Ecto neural progenitor cell (in vitro differentiated cells): Measurements from ENCODE around the gene LTBP1.

ENCODE experiments used
- DNase-seq: peaks from one replicate; pipeline ENCODE4 v3.0.0-alpha.2; 2018; ENCODE audit warnings: low spot score

LTBP1 gene

DNA sequence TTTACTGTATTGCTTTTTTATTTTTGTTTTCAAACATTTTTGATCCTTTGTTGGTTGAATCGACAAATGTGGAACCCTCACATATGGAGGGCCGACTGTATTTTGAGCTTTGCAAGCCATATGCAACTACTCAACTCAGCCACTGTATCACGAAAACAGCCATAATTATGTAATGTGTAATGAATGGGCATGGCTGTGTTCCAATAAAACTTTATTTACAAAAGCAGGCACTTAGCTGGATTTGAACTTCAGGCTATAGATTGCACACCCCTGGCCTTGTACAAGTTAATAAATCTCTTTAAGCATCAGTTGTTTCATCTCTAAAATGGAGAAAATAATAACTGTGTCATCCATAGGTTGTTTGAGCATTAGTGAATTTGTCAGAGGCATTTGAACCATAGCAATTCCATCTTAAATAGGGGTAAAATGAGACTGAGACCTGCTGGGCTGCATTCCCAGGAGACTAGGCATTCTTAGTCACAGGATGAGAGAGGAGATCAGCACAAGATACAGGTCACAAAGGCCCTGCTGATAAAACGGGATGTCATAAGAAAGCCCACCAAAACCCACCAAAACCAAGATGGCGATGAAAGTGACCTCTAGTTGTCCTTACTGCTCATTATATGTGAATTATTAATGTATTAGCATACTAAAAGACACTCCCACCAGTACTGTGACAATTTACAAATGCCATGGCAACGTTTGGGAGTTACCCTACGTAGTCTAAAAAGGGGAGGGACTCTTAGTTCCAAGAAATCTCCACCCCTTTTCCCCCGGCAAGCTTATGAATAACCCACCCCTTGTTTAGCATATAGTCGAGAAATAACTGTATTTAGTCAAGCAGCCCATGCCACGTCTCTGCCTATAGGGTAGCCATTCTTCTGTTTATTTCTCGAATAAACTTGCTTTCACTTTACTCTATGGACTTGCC, 13.7 kb upstream of the LTBP1 start:
- DNase-seq = no peak

GRCh38 chr2:32933756-32934095, 13.0 kb upstream of the LTBP1 start:
- no peak for DNase-seq

DNA sequence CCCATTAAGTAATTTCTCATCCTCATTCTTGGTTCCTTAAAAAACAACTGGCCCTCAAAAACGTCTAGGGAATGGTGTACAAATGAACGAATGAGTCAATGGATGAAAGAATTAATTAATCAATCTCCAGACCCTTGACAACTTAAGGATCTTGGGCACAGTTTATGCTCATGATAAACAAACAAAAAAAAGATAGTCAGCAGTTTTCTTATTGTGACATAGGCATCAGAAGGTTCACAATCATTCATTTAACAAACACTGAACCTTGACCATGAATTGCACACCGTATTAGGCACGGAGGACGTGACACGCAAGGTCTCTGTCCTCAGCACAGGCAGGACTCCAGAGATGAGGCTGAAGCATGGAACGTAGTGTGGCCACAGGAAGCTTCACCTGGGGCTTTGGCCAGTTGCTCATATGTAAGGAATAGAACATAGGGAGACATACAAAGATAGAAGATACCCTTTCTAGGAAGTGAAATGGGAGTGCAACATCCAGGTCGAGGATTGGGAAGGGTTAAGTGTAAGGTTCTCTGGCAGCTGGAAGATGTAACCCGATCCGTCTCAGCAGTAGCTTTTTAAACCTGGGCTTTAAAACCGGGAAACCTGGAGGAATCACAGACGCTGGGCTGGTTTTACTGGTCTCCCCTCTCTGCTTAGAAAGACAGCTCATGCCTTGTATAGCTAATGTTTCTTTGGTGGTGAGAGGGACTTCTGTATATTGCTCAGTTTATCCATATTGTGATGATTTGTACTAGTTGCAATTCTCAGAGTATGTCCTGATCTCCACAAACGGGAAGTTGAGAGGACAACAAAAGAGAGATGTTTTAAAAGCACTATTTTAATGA, 8.9 kb upstream of the LTBP1 start:
- peak; percentile 49 for DNase-seq

DNA sequence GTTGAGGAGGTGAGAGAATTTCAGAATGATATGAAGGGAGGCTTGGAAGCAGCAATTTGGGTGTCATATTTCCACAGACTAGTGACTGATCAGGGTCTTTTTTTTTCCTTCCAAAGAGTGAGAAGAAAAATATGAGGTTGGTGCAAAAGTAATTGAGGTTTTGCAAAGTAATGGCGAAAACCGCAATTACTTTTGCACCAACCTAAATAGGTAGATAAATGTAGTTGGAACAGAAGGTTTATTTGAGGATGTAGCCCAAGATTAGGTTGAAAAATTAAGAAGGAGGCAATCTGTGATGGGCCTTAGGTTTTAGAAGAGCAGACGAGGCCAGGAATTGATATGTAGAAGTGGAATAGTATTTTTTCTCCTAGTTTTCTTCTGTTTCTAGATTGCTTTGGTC, 7.8 kb upstream of the LTBP1 start:
- no peak for DNase-seq

DNA sequence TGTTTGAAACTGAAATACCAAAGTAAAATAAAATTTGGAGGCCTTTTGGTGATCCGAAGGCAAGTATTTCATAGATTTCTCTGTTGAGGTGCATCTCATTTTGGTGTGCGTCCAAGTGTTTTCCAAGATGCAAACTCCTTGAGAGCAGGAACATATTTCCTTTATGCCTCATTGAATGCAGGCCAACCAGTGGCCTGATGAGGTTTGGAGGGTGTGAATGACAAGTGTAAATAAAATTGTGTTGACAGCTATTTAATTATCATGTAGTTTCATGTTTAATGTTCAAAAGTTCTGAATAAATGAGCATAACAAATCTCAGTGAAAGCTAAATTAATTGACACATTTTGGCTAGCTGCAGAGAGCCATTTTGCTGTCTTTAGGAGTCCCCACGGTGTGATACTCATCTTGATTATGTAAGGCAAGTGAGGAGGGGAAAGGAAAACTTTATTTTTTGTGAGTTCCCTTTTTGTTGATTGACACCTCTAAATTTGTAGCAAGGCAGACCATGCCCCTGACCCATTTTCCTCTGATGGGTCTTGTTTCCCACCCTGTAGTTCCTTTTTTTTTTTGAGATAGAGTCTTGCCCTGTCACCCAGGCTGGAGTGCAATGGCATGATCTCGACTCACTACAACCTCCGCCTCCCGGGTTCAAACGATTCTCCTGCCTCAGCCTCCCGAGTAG, 6.3 kb upstream of the LTBP1 start:
- DNase-seq = peak; percentile 2

- peak; percentile 16 for DNase-seq
These were observed 4.6 kb upstream of the LTBP1 start for GRCh38 chr2:32941944-32942690.

- peak; percentile 13 for DNase-seq
These were observed 3.8 kb upstream of the LTBP1 start for GRCh38 chr2:32942793-32943485.

- DNase-seq = peak; percentile 24
These were observed 1.5 kb upstream of the LTBP1 start for GRCh38 chr2:32945286-32945685.

GRCh38 chr2:32947076-32947483, 327 bp downstream of the LTBP1 start:
- DNase-seq = peak; percentile 74

DNA sequence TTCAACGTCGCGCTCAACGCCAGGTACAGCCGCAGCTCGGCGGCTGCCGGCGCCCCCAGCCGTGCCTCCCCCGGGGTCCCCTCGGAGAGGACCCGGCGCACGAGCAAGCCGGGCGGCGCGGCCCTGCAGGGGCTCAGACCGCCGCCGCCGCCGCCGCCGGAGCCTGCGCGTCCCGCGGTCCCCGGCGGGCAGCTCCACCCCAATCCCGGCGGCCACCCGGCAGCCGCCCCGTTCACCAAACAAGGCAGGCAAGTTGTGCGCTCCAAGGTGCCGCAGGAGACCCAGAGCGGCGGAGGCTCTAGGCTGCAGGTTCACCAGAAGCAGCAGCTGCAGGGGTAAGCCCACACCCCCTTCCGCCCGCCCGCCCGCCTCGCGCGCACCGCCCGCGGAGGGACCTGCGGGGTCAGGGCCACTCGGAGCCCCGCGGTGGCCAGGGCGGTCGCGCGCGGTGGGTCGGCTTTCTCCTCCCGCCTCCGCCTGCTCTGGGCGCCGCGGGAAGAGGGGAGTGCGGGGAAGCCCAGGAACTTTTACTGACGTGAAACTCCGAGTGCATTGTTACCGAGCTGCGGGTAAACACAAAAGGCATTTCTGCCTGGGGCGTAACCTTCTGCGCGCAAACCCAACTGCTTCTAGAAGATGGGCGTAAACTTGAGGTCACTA, 861 bp downstream of the LTBP1 start:
- DNase-seq = peak; percentile 82

DNA sequence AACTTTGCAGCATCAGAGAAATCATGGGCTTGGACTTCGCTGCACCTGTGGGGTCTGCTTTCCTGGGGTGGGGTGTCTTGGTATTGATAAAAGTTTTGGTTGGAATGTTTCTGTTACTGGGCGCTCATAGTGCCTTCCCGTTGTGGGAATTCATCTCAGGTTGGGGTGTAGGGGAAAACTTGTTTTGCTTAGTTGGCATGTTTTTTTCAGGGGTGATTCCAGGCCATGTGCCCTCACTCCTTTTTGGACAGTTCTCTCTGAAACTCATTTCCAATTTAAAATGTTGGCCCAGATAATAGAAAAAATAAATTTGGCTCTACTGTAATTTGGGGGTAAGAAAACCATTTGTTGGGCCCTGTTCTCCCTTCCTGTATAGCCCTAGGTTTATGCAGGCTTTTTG, 1.5 kb downstream of the LTBP1 start:
- no peak for DNase-seq

DNA sequence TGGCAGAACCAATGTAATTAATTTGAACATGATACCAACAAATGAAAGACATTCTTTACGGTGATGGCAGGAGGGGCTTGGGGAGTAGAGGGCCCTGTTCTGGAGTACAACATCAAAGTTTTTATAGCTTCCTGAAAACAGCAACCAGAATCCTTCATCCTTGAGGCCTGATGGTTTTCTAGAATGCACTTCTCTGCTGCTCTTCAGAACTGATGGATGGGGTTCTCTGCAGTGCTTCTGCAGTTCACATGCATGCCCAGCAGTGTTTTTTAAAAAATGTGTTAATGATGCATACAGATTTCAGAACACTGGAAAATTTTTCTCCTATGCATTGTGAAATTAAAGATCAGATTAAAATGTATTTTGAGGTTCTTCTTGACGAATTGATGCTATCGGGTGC, 2.5 kb downstream of the LTBP1 start:
- no peak for DNase-seq

DNA sequence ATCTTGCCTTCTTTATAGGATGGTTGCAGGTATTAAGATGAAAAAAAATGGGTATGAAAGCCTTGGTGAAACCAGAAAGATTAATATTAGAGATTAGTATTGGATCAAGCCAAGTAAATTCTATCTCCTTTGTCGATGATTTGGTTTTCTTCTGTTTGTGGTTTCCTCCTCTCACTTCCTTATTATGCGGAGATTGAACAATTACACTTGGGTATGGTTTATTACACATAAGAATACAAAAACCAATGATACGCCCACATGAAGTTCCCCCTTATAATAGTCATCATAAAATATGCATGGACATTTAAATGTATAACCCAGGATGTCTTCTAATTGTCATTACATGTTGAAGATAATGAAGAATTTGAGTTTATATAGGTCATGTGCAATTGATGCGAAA, 4.9 kb downstream of the LTBP1 start:
- DNase-seq = no peak

DNA sequence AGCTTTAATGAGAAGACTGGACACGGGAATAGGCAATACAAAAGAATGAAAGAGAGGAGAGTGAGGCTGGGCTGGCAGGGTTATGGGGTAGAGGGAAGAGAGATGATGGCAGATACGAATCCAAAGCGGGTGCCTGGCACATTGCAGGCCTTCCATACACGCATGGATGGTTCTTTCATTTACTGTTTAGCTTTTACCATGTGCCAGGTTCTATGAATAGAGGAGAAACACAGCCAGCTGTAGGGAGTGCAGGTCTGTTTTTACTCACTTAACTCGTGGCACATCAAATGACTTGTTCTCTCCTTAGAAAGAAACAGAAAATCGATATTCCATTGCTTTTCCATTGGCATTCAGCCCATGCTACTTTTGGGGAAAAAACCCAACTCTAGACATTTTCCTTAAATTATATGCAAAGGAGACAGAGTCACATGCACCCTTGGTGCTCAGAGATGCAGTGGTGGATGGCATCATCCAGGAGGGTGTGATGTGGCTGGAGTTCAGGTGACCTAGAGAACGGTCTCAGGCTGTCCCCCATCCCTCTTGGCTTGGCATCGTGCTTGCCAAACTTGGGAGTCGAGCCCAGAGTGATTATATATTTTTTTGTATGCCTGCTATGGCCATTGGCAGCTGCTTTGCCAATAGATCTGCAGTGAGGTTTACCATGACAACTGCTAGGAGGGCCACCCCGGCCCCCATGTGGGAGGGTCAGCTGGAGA, 6.2 kb downstream of the LTBP1 start:
- no peak for DNase-seq

GRCh38 chr2:32954206-32954605, 7.5 kb downstream of the LTBP1 start:
- DNase-seq = no peak

- DNase-seq = no peak
These were observed 12.1 kb downstream of the LTBP1 start for GRCh38 chr2:32958821-32959220.

- no peak for DNase-seq
These were observed 13.5 kb downstream of the LTBP1 start for GRCh38 chr2:32960238-32960637.

DNA sequence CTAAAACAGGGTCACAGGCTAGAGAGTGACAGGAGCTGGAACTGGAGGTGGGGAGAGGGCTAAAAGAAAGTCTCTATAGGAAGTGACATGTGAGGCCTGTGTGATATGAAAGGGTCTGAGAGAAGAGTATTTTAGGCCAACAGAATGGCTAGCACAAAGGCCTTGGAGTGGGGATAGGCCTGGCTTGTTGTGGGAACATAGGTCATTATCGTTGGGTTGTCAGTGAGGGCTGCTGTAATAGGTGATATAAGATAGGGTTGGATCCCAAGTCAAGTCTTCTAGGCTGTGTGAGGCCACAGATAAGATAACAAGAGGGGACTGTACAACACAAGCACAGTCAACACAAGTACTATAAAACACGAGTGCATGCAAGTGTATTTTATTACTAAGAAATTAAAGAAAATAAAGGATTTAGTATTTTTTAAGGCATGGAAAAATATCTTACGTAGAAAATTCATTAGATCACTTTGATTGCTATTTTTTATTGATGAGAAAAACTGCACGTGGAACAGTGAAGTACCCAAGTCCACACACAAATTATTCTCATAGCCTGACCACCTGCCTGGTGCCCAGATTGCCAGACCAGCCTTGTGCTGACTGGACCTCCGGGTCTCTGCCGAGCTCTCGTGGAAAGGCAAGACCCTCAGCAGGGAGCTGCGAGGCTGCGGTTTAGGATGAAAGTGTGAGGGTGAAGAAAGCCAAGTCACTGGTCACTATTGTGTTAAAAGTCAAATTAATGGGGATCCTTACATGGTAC, 14.1 kb downstream of the LTBP1 start:
- no peak for DNase-seq

DNA sequence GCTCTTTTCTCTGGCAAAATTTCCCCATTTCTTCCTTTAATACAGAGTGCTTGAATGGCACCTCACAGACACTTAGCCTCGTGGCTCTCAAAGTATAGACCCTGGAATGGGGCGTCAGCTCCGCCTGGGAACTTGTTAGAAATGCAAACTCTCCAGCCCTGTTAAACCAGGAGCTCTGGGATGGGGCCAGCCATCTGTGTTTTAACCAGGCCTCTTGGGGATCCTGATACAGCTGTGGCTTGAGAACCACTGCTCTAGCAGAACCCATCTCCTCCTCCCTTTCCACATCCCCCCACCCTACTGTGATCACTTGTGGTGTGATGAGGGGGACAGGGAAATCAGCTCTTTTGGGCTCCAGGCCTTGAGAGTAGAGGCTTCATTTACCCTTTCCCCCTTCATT, 15.9 kb downstream of the LTBP1 start:
- DNase-seq = no peak
